ENCODE data around the gene ARHGEF12.

The ARHGEF12 gene

GRCh38 chr11:120352405-120352804, 16.2 kb downstream of the ARHGEF12 start:
- no peak overlapping the region for H3K4me3 ChIP-seq (ENCODE audit: low read length)
- no peak for DNase-seq (ENCODE audit: low read depth)
- TF ChIP-seq CTCF (conservative IDR thresholded peaks at IDR 0.05; ENCODE audit: low read depth, low read length), result no peak

GRCh38 chr11:120354068-120354467, 17.9 kb downstream of the ARHGEF12 start:
- TF ChIP-seq CTCF (conservative IDR thresholded peaks at IDR 0.05; ENCODE audit: low read depth, low read length), result no peak
- no peak overlapping the region for H3K4me3 ChIP-seq (ENCODE audit: low read length)
- DNase-seq (ENCODE audit: low read depth), result no peak

- H3K4me3 ChIP-seq (ENCODE audit: low read length), result no peak overlapping the region
- no peak for DNase-seq (ENCODE audit: low read depth)
- no peak for TF ChIP-seq CTCF (conservative IDR thresholded peaks at IDR 0.05; ENCODE audit: low read depth, low read length)
Observed at GRCh38 chr11:120354779-120355178, 18.6 kb downstream of the ARHGEF12 start.

- no peak for TF ChIP-seq CTCF (conservative IDR thresholded peaks at IDR 0.05; ENCODE audit: low read depth, low read length)
- DNase-seq (ENCODE audit: low read depth), result no peak
Observed at GRCh38 chr11:120357620-120358019, 21.4 kb downstream of the ARHGEF12 start.

GRCh38 chr11:120358729-120359128, 22.5 kb downstream of the ARHGEF12 start:
- no peak for DNase-seq (ENCODE audit: low read depth)
- TF ChIP-seq CTCF (conservative IDR thresholded peaks at IDR 0.05; ENCODE audit: low read depth, low read length), result no peak
- H3K4me3 ChIP-seq (ENCODE audit: low read length), result no peak overlapping the region

More at GRCh38 chr11:120357620-120358019, 21.4 kb downstream of the ARHGEF12 start:
- H3K4me3 ChIP-seq (ENCODE audit: low read length), result no peak overlapping the region

GRCh38 chr11:120363436-120363835, 27.2 kb downstream of the ARHGEF12 start:
- H3K4me3 ChIP-seq (ENCODE audit: low read length), result no peak overlapping the region
- TF ChIP-seq CTCF (conservative IDR thresholded peaks at IDR 0.05; ENCODE audit: low read depth, low read length), result no peak
- no peak for DNase-seq (ENCODE audit: low read depth)

- no peak for TF ChIP-seq CTCF (conservative IDR thresholded peaks at IDR 0.05; ENCODE audit: low read depth, low read length)
- H3K4me3 ChIP-seq (ENCODE audit: low read length), result no peak overlapping the region
- DNase-seq (ENCODE audit: low read depth), result no peak
Observed at GRCh38 chr11:120365512-120365911, 29.3 kb downstream of the ARHGEF12 start.
